Medulla oblongata (tissue), 1 donor: ENCODE measurements around the gene EGR4.

Source experiments
- DNase-seq: peaks from one replicate; pipeline ENCODE4 v3.0.0-alpha.2; 2015; ENCODE audit errors: extremely low spot score

EGR4 gene

GRCh38 chr2:73293534-73294171 lies at the start of gene EGR4:
EGR4 (minus strand) TSS chr2:73293548; CDS start chr2:73293317, 231 bp downstream.
- DNase-seq = no peak

- DNase-seq = peak; percentile 21
Observed at GRCh38 chr2:73341039-73341438, 47.7 kb upstream of the EGR4 start.

DNA sequence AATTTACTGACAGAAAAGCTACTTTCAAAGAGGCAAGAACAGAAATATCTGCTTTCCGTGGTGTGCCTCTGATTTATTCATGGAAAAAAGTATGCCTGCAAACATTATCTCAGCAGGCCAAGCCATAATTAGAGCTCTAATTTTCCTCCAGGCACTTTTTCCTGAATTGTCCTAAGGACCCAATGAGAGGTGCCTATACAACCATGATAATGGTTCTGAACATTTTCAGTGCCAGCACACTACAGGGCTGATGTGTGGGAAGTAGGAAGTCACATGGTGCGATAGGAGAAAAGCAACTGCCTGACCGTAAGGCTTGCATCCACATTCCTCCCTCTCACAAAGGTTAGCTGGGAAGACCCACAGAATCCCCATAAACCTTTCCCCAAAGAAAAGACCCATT lies 45.9 kb upstream of the EGR4 start:
- no peak for DNase-seq

DNA sequence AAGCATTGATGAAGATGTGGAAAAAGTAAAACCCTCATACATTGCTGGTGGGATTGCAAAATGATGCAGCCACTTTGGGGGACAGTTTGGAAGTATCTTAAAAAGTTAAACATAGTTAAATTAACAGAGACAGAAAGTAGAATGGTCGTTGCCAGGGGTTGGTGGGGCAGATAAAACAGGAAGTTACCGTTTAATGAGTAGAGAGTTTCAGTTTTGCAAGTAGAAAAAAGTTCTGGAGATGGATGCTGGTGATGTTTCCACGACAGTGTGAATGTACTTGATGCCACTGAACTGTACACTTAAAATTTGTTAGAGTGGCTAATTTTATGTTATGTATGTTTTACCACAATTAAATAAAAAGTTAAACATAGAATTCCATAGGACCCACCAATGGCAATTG lies 44.5 kb upstream of the EGR4 start:
- DNase-seq = no peak

DNA sequence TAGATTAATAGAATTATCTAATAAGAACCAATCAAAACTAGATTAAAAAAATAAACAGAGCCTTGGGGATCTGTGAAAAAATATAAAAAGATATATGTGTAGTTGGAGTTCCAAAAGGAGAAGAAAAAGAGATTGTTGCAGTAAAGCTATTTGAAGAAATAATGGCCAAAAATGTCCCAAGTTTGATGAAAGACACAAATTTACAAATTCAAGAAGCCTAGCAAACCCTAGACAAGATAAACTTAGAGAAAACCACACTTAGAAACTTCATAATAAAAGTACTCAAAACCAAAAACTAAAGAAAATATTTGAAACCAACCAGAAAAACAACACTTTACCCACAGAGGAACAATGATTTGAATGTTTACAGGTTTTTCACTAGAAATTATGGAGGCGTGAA lies 41.3 kb upstream of the EGR4 start:
- DNase-seq = no peak

GRCh38 chr2:73334045-73334444 lies 40.7 kb upstream of the EGR4 start:
- DNase-seq = no peak

GRCh38 chr2:73333564-73333963 lies 40.2 kb upstream of the EGR4 start:
- DNase-seq = no peak

DNA sequence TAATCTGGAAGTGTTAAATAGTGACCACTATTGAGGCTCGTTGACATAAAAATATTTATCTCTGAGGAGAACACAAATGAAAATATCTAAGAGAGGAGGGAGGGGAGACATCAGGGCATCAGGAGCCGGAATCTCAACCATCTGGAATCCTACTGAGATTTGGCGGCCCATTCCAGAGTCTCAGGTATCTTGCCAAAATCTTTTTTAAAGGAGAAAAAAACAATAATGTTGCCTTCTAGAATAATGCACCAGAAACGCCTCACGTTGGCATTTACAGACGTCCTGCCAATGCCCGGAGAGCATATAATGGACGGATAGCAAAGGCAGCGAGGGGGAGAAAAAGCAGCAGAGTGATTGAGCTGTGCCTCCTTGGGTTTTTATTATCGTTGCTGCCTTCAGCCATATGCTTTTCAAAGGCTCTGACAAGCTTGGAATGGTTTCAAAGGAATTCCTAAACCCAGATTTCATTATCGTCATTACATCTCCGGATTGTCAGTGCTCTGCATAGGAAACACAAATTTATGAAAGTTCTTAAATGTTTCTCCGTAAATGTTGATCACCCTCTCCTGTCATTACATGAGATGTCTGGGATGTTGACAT lies 30.9 kb upstream of the EGR4 start:
- no peak for DNase-seq

- DNase-seq = no peak
Observed at GRCh38 chr2:73323551-73323950, 30.2 kb upstream of the EGR4 start.

DNA sequence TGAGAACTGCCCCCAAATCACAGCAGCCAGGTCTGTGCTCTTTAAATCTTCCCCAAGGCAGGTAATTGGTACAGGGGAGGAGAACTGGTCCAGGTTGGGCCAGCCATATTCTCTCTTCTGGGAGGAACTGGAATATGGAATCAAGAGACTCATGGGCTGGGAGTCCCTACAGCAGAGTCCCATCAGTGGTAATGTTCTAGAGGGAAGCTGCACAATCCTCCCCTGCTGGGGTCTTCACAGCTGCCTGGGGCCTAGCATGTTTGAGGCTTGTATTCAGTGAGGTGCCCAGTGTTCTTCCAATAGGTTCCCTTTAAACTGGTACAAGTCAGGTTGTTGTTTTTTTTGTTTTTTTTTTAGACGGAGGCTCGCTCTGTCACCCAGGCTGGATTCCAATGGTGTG lies 21.1 kb upstream of the EGR4 start:
- no peak for DNase-seq

- no peak for DNase-seq
Observed at GRCh38 chr2:73307720-73308119, 14.4 kb upstream of the EGR4 start.

GRCh38 chr2:73301636-73302035 lies 8.3 kb upstream of the EGR4 start:
- DNase-seq = no peak

GRCh38 chr2:73300926-73301325 lies 7.6 kb upstream of the EGR4 start:
- DNase-seq = no peak

GRCh38 chr2:73297586-73297985 lies 4.2 kb upstream of the EGR4 start:
- DNase-seq = no peak

- DNase-seq = no peak
Observed at GRCh38 chr2:73297151-73297559, 3.8 kb upstream of the EGR4 start.

DNA sequence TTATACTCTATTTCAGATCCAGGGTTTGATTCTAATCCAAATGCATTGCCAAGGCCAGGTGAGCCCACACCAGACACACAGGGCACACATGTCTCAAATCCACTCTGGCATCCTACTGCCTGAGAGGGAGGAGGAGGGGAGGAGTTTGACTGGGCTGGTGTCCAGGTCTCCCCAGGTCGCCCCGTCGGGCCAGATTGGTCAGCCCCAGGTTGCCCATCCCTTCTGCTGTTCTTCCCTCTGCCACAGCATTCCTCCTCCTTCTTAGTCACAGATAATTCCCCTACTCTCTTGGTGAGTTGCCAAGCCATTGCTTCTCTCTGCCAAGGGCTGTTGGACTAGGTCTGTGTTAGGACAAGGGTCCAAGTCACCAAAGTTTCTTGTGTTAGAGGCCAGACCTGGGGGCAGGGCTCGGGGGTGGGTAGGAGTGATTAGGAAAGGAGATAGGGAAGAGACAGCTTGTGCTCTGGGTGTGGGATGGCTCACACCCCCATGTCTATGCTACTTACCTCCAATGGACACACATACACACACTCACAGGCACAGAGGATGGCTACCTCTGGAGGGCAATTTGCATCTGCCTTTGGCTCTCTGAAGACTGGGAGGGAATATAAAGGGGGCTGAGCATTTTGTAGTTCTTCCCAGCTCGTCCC lies 2.5 kb upstream of the EGR4 start:
- DNase-seq = no peak

- DNase-seq = no peak
Observed at GRCh38 chr2:73294239-73294638, 891 bp upstream of the EGR4 start.

- DNase-seq = no peak
Observed at GRCh38 chr2:73292906-73293533, 328 bp downstream of the EGR4 start.

GRCh38 chr2:73292316-73292905 lies 937 bp downstream of the EGR4 start:
- DNase-seq = no peak

DNA sequence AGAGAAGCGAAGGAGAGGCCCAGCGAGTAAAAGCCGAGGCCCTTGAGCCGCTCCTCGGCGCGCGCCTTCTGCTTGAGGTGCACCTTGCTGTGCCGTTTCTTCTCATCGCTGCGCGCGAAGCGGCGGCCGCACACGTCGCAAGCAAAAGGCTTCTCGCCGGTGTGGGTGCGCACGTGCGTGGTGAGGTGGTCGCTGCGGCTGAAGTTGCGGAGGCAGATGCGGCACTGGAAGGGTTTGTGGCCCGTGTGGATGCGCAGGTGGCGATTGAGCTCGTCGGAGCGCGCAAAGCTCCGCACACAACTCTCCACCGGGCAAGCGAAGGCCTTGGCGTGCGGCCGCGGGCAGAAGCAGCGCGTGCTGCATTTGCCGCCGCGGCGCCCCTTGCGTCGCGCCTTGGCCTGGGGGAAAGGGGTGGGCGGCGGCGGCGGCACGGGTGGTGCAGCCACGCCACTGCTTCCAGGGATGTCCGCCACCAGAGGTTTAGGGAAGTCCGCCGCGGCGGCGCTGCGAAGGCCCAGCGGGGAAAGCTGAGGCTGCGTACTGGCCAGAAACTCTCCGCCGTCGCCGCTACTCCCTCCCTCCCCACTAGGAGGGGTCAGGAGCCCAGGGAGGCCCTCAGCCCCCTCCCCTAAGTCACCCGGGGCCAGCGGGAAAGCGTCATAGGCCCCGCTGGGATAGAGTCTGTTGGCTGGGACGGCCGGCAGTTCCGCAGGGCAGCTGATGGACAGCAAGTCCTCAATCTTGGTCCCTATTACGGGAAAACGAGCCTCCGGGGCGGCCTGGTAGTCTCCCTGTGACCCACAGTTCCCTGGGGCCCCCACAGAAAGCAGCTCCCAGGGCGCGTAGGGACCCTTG lies 1.7 kb downstream of the EGR4 start:
- no peak for DNase-seq

DNA sequence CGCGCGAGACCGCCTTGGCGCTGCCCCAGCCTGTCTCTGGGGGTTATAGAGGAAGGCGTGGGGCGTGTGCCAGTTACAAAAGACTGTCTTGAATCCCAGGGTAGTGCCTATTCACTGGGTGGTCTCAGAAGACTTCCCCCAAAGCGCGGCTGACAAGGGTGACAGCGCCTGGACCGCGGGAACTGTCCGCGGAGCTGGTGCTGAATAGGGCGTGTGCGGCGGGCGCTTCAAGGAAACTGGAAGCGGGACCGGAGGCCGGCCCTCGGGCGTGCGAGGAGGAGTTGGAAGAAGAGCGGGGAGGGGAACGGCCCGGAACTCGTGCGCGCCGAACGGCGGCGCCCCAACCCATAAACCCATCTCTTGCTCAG lies 2.3 kb downstream of the EGR4 start:
- DNase-seq = peak; percentile 19
